ENCODE measurements around the gene GABBR2.

GABBR2 gene

GRCh38 chr9:98406469-98406868 lies 302.3 kb downstream of the GABBR2 start:
- H3K4me3 Mint-ChIP-seq, result no peak overlapping the region
- no peaks in the 10 kb centered on the region for H3K36me3 Mint-ChIP-seq (ENCODE audit: low read depth)
- H3K9me3 Mint-ChIP-seq, result no peaks in the 10 kb centered on the region
- H3K27ac Mint-ChIP-seq, result no peak overlapping the region
- no peaks in the 10 kb centered on the region for H3K4me1 Mint-ChIP-seq (ENCODE audit: low read depth)
- H3K27me3 Mint-ChIP-seq, result peaks cover 11% of the 10 kb centered on the region

GRCh38 chr9:98404237-98404636 lies 304.5 kb downstream of the GABBR2 start:
- H3K36me3 Mint-ChIP-seq (ENCODE audit: low read depth), result no peaks in the 10 kb centered on the region
- no peaks in the 10 kb centered on the region for H3K9me3 Mint-ChIP-seq
- no peak overlapping the region for H3K27ac Mint-ChIP-seq
- H3K4me3 Mint-ChIP-seq, result no peak overlapping the region
- H3K27me3 Mint-ChIP-seq, result peaks cover 8% of the 10 kb centered on the region
- H3K4me1 Mint-ChIP-seq (ENCODE audit: low read depth), result no peaks in the 10 kb centered on the region

- Mint-ChIP-seq H3K4me3 (no peak overlapping the region), H3K27ac (no peak overlapping the region)
These were observed 305.0 kb downstream of the GABBR2 start for GRCh38 chr9:98403715-98404114.

GRCh38 chr9:98402019-98402840 lies 306.5 kb downstream of the GABBR2 start:
- H3K36me3 Mint-ChIP-seq (ENCODE audit: low read depth), result no peaks in the 10 kb centered on the region
- no peak overlapping the region for H3K27ac Mint-ChIP-seq
- H3K27me3 Mint-ChIP-seq, result peaks cover 12% of the 10 kb centered on the region
- no peaks in the 10 kb centered on the region for H3K9me3 Mint-ChIP-seq
- H3K4me1 Mint-ChIP-seq (ENCODE audit: low read depth), result no peaks in the 10 kb centered on the region
- H3K4me3 Mint-ChIP-seq, result no peak overlapping the region

More at GRCh38 chr9:98403715-98404114, 305.0 kb downstream of the GABBR2 start:
- peaks cover 9% of the 10 kb centered on the region for H3K27me3 Mint-ChIP-seq
- no peaks in the 10 kb centered on the region for H3K9me3 Mint-ChIP-seq
- no peaks in the 10 kb centered on the region for H3K4me1 Mint-ChIP-seq (ENCODE audit: low read depth)
- H3K36me3 Mint-ChIP-seq (ENCODE audit: low read depth), result no peaks in the 10 kb centered on the region

GRCh38 chr9:98401140-98402018 lies 307.4 kb downstream of the GABBR2 start:
- H3K4me1 Mint-ChIP-seq (ENCODE audit: low read depth), result no peaks in the 10 kb centered on the region
- H3K9me3 Mint-ChIP-seq, result no peaks in the 10 kb centered on the region
- no peaks in the 10 kb centered on the region for H3K36me3 Mint-ChIP-seq (ENCODE audit: low read depth)
- peaks cover 12% of the 10 kb centered on the region for H3K27me3 Mint-ChIP-seq
- H3K27ac Mint-ChIP-seq, result no peak overlapping the region
- H3K4me3 Mint-ChIP-seq, result no peak overlapping the region

GRCh38 chr9:98399950-98400683 lies 308.6 kb downstream of the GABBR2 start:
- H3K4me1 Mint-ChIP-seq (ENCODE audit: low read depth), result no peaks in the 10 kb centered on the region
- H3K9me3 Mint-ChIP-seq, result no peaks in the 10 kb centered on the region
- peaks cover 12% of the 10 kb centered on the region for H3K27me3 Mint-ChIP-seq
- H3K4me3 Mint-ChIP-seq, result no peak overlapping the region
- H3K36me3 Mint-ChIP-seq (ENCODE audit: low read depth), result no peaks in the 10 kb centered on the region
- no peak overlapping the region for H3K27ac Mint-ChIP-seq

DNA sequence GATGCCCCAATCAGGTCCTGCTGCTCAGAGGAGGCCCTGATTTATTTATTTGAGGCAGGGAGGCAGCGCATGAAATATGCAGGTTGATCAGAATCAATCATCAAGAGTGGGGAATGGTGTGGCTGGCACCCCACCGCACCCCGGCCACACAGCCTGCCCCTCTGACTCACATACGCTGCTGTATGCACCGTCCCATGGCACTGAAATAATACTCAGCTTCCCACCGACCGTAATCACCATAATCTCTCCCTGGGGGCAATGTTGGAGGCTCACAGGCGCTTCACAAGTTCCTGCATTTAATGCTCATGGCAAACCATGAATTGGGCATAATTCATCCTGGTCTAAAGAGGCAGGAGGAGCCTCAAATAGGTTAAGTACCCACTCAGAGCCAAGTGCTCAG lies 312.1 kb downstream of the GABBR2 start:
- Mint-ChIP-seq H3K4me3 (no peak overlapping the region), H3K9me3 (peaks cover 8% of the 10 kb centered on the region), H3K27ac (no peak overlapping the region), H3K4me1 (ENCODE audit: low read depth) (peaks cover 5% of the 10 kb centered on the region), H3K27me3 (peaks cover 9% of the 10 kb centered on the region), H3K36me3 (ENCODE audit: low read depth) (no peaks in the 10 kb centered on the region)

GRCh38 chr9:98396236-98396635 lies 312.5 kb downstream of the GABBR2 start:
- H3K36me3 Mint-ChIP-seq (ENCODE audit: low read depth), result no peaks in the 10 kb centered on the region
- peaks cover 8% of the 10 kb centered on the region for H3K9me3 Mint-ChIP-seq
- no peak overlapping the region for H3K27ac Mint-ChIP-seq
- H3K4me1 Mint-ChIP-seq (ENCODE audit: low read depth), result peaks cover 9% of the 10 kb centered on the region
- peaks cover 9% of the 10 kb centered on the region for H3K27me3 Mint-ChIP-seq
- H3K4me3 Mint-ChIP-seq, result no peak overlapping the region

- Mint-ChIP-seq H3K27me3 (no peaks in the 10 kb centered on the region), H3K4me3 (no peak overlapping the region), H3K9me3 (peaks cover 8% of the 10 kb centered on the region), H3K27ac (no peak overlapping the region), H3K36me3 (ENCODE audit: low read depth) (no peaks in the 10 kb centered on the region), H3K4me1 (ENCODE audit: low read depth) (peaks cover 10% of the 10 kb centered on the region)
These were observed 316.9 kb downstream of the GABBR2 start for GRCh38 chr9:98391867-98392266.

DNA sequence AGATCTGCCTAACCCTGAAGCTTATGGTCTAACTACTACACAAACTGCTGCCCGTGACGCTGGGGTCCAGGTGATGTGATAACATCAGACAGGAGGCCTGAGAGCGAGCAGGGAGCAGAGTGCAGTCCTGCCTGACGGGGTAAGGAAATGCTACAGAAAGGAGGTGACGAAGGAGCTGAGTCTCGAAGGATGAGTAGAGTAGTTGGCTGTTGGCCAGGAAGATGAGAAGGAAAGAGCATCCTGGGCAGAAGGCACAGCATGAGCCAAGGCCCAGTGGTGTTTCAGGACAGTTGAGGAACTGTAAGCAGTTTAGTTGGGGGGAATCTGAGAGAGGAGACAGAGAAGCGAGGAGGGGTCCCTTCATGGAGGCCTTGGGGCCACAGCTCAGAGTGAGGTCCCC lies 317.3 kb downstream of the GABBR2 start:
- Mint-ChIP-seq H3K4me3 (no peak overlapping the region), H3K9me3 (peaks cover 8% of the 10 kb centered on the region), H3K4me1 (ENCODE audit: low read depth) (peaks cover 10% of the 10 kb centered on the region)

DNA sequence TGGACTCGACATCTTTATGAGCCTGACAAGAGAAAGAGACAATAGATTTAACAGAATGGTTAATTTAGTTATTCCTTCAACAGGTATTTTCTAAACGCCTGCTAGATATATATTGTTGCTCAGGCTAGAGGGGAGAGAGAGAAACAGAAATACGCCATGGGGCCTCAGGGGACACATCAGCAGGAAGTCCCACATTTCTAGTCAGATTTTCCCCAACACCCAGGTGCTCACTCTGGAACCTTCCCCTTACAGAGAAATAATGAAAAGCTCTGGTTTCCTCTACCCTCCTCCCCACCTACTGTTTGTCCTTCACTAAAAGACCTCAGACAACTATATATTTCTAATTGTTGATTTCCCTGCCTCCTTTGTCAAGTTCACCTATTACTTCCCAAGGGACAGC lies 323.0 kb downstream of the GABBR2 start:
- H3K27me3 Mint-ChIP-seq, result no peaks in the 10 kb centered on the region
- H3K4me1 Mint-ChIP-seq (ENCODE audit: low read depth), result no peaks in the 10 kb centered on the region
- no peaks in the 10 kb centered on the region for H3K9me3 Mint-ChIP-seq
- no peaks in the 10 kb centered on the region for H3K36me3 Mint-ChIP-seq (ENCODE audit: low read depth)
- no peak overlapping the region for H3K4me3 Mint-ChIP-seq
- H3K27ac Mint-ChIP-seq, result no peak overlapping the region

More for the DNA sequence above, 317.3 kb downstream of the GABBR2 start:
- Mint-ChIP-seq H3K27ac (no peak overlapping the region), H3K27me3 (no peaks in the 10 kb centered on the region), H3K36me3 (ENCODE audit: low read depth) (no peaks in the 10 kb centered on the region)

GRCh38 chr9:98383758-98384157 lies 325.0 kb downstream of the GABBR2 start:
- H3K9me3 Mint-ChIP-seq, result no peaks in the 10 kb centered on the region
- no peak overlapping the region for H3K27ac Mint-ChIP-seq
- no peaks in the 10 kb centered on the region for H3K27me3 Mint-ChIP-seq
- H3K36me3 Mint-ChIP-seq (ENCODE audit: low read depth), result no peaks in the 10 kb centered on the region
- H3K4me1 Mint-ChIP-seq (ENCODE audit: low read depth), result no peaks in the 10 kb centered on the region
- H3K4me3 Mint-ChIP-seq, result no peak overlapping the region

DNA sequence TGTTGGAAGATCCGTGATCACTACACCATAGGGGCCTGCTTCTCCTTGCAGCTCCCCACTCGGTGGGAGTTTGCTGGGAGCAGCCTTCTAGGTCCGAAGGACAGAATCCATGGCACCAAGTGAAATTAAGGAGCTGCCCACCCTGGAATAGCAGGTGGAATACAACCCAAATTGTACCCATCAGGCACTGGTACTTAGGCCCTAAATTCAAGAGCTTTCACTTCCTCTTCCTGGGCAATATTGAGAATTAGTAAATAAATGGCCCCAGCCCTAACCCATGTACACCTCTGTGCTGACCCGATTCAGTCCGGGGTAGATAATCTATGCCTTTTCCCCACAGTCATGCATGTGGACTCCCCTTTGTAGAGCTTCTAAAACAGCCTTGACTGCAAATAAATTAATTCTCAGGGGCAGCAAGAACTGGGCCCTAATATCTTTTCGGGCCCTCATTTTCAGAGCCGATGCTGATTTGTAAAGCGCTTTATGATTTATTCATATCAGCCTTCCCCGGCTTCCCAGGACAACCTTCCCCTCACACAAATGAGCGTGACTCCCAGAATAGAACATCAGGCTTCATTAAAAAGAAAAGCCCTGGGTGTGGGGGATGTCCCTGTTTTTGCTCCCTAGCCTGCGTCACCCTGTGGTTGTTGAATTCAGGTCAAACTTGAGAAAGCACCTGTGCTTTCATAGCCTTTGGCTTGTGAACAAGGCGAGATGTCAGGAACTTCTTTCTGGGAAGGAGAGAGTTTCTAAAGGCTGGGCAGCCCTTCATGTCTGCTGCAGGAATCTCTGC lies 327.2 kb downstream of the GABBR2 start:
- H3K4me3 Mint-ChIP-seq, result no peak overlapping the region
- no peaks in the 10 kb centered on the region for H3K27me3 Mint-ChIP-seq
- H3K27ac Mint-ChIP-seq, result no peak overlapping the region
- H3K4me1 Mint-ChIP-seq (ENCODE audit: low read depth), result no peaks in the 10 kb centered on the region
- no peaks in the 10 kb centered on the region for H3K36me3 Mint-ChIP-seq (ENCODE audit: low read depth)
- no peaks in the 10 kb centered on the region for H3K9me3 Mint-ChIP-seq

DNA sequence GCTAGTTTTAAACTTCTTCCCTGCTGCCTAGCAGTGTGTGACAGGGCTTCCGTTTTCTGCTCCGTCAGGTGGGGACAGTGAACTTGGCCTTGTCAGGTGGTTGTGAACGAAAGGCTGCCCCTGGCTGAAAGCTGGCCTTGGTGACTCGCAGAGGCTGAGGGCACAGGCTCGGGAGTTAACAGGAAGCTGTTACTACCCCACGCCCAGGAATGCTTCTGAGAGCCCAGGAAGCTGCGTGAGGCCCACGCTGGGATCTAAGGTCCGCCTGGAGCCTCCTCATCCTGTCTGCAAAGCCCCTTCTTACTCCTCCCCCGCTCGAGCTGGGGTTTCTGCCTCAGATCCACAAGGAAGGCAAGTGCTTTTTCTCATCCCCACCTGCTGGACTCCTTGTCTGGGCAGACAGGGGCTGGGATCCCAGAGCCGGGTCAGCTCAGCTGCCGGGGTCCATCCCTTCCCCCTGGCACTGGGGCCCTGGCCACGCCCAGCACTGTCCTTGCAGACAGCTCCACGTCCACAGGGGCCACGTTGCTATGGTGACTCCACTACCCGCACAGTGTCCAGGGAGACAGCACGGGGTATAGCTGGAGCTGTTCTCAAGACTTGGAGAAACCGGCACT lies 328.6 kb downstream of the GABBR2 start:
- no peak overlapping the region for H3K4me3 Mint-ChIP-seq
- peaks cover 2% of the 10 kb centered on the region for H3K4me1 Mint-ChIP-seq (ENCODE audit: low read depth)
- H3K27me3 Mint-ChIP-seq, result no peaks in the 10 kb centered on the region
- no peaks in the 10 kb centered on the region for H3K9me3 Mint-ChIP-seq
- no peak overlapping the region for H3K27ac Mint-ChIP-seq
- no peaks in the 10 kb centered on the region for H3K36me3 Mint-ChIP-seq (ENCODE audit: low read depth)

All from stimulated activated naive CD8-positive, alpha-beta T cell treated with anti-CD3 and anti-CD28 coated beads, Interleukin-15, Interleukin-2, amounts not matched to agents 100 ng/mL and 50 ng/mL, for 24 hours (primary cell).